Rectal smooth muscle tissue (tissue), 1 donor: ENCODE data around the gene FGGY.

Experiments used
- H3K27ac ChIP-seq: one replicate; pipeline ENCODE4 v1.7.0; 2013; ENCODE audit warnings: low read depth, low read length, inconsistent platforms
- H3K27me3 ChIP-seq: one replicate; pipeline ENCODE4 v1.7.0; 2013; ENCODE audit warnings: low read length; ENCODE audit not compliant: control insufficient read depth, insufficient read depth
- H3K36me3 ChIP-seq: one replicate; pipeline ENCODE4 v1.7.0; 2013; ENCODE audit warnings: low read length; ENCODE audit not compliant: control insufficient read depth, insufficient read depth
- H3K4me1 ChIP-seq: one replicate; pipeline ENCODE4 v1.7.0; 2013; ENCODE audit warnings: low read length; ENCODE audit not compliant: control insufficient read depth, insufficient read depth
- H3K4me3 ChIP-seq: one replicate; pipeline ENCODE4 v1.7.0; 2013; ENCODE audit warnings: low read length
- H3K9ac ChIP-seq: one replicate; pipeline ENCODE4 v1.7.0; 2013; ENCODE audit warnings: low read length

The FGGY gene

GRCh38 chr1:59268406-59268805, 28.5 kb upstream of the FGGY start:
- no peak overlapping the region for H3K4me3 ChIP-seq
- H3K27ac ChIP-seq: no peak overlapping the region
- H3K27me3 ChIP-seq: no peaks in the 10 kb centered on the region
- H3K9ac ChIP-seq: no peak overlapping the region
- H3K36me3 ChIP-seq: no peaks in the 10 kb centered on the region
- no peaks in the 10 kb centered on the region for H3K4me1 ChIP-seq

GRCh38 chr1:59271561-59272260, 25.2 kb upstream of the FGGY start:
- Histone ChIP-seq H3K27me3 (no peaks in the 10 kb centered on the region), H3K36me3 (no peaks in the 10 kb centered on the region), H3K9ac (no peak overlapping the region), H3K4me1 (no peaks in the 10 kb centered on the region), H3K27ac (no peak overlapping the region), H3K4me3 (no peak overlapping the region)

- H3K4me3 ChIP-seq: no peak overlapping the region
- no peak overlapping the region for H3K27ac ChIP-seq
- H3K27me3 ChIP-seq: no peaks in the 10 kb centered on the region
- no peaks in the 10 kb centered on the region for H3K36me3 ChIP-seq
- H3K4me1 ChIP-seq: no peaks in the 10 kb centered on the region
- H3K9ac ChIP-seq: no peak overlapping the region
Measured at GRCh38 chr1:59272507-59272906, 24.4 kb upstream of the FGGY start.

- Histone ChIP-seq H3K27ac (no peak overlapping the region), H3K4me3 (no peak overlapping the region), H3K9ac (no peak overlapping the region), H3K36me3 (no peaks in the 10 kb centered on the region), H3K27me3 (no peaks in the 10 kb centered on the region), H3K4me1 (no peaks in the 10 kb centered on the region)
Measured at GRCh38 chr1:59276439-59276851, 20.4 kb upstream of the FGGY start.

- H3K27ac ChIP-seq: no peak overlapping the region
Measured at GRCh38 chr1:59278780-59279354, 18.0 kb upstream of the FGGY start.

GRCh38 chr1:59279645-59280044, 17.2 kb upstream of the FGGY start:
- H3K4me1 ChIP-seq: no peaks in the 10 kb centered on the region
- H3K4me3 ChIP-seq: no peak overlapping the region
- H3K27me3 ChIP-seq: no peaks in the 10 kb centered on the region
- no peak overlapping the region for H3K27ac ChIP-seq
- no peak overlapping the region for H3K9ac ChIP-seq
- no peaks in the 10 kb centered on the region for H3K36me3 ChIP-seq

More at GRCh38 chr1:59278780-59279354, 18.0 kb upstream of the FGGY start:
- H3K27me3 ChIP-seq: no peaks in the 10 kb centered on the region
- no peak overlapping the region for H3K4me3 ChIP-seq
- H3K4me1 ChIP-seq: no peaks in the 10 kb centered on the region
- no peaks in the 10 kb centered on the region for H3K36me3 ChIP-seq
- H3K9ac ChIP-seq: no peak overlapping the region

GRCh38 chr1:59282951-59283350, 13.9 kb upstream of the FGGY start:
- Histone ChIP-seq H3K4me3 (no peak overlapping the region), H3K4me1 (no peaks in the 10 kb centered on the region), H3K27me3 (no peaks in the 10 kb centered on the region), H3K9ac (no peak overlapping the region), H3K36me3 (no peaks in the 10 kb centered on the region), H3K27ac (no peak overlapping the region)

- no peak overlapping the region for H3K4me3 ChIP-seq
- H3K4me1 ChIP-seq: no peaks in the 10 kb centered on the region
- H3K36me3 ChIP-seq: no peaks in the 10 kb centered on the region
- H3K27ac ChIP-seq: no peak overlapping the region
- no peak overlapping the region for H3K9ac ChIP-seq
- H3K27me3 ChIP-seq: no peaks in the 10 kb centered on the region
Measured at GRCh38 chr1:59285691-59286090, 11.2 kb upstream of the FGGY start.

GRCh38 chr1:59288046-59288445, 8.8 kb upstream of the FGGY start:
- H3K27ac ChIP-seq: no peak overlapping the region
- H3K9ac ChIP-seq: no peak overlapping the region
- H3K27me3 ChIP-seq: no peaks in the 10 kb centered on the region
- no peaks in the 10 kb centered on the region for H3K4me1 ChIP-seq
- no peaks in the 10 kb centered on the region for H3K36me3 ChIP-seq
- no peak overlapping the region for H3K4me3 ChIP-seq

GRCh38 chr1:59289570-59289969, 7.3 kb upstream of the FGGY start:
- no peak overlapping the region for H3K4me3 ChIP-seq
- H3K4me1 ChIP-seq: no peaks in the 10 kb centered on the region
- H3K9ac ChIP-seq: no peak overlapping the region
- H3K36me3 ChIP-seq: no peaks in the 10 kb centered on the region
- no peak overlapping the region for H3K27ac ChIP-seq
- no peaks in the 10 kb centered on the region for H3K27me3 ChIP-seq

GRCh38 chr1:59290193-59290949, 6.5 kb upstream of the FGGY start:
- no peaks in the 10 kb centered on the region for H3K27me3 ChIP-seq
- no peaks in the 10 kb centered on the region for H3K4me1 ChIP-seq
- H3K4me3 ChIP-seq: no peak overlapping the region
- no peaks in the 10 kb centered on the region for H3K36me3 ChIP-seq
- H3K9ac ChIP-seq: no peak overlapping the region
- no peak overlapping the region for H3K27ac ChIP-seq

GRCh38 chr1:59291561-59291960, 5.3 kb upstream of the FGGY start:
- Histone ChIP-seq H3K4me1 (no peaks in the 10 kb centered on the region), H3K27me3 (no peaks in the 10 kb centered on the region), H3K36me3 (no peaks in the 10 kb centered on the region), H3K4me3 (no peak overlapping the region), H3K27ac (no peak overlapping the region), H3K9ac (no peak overlapping the region)
